Activated CD8-positive, alpha-beta T cell treated with anti-CD3 and anti-CD28 coated beads, Interleukin-2, amount 10 ng/mL, durations not matched to agents 7 days and 5 days (primary cell): ENCODE measurements around the gene SPATS2L. TPM values are rescaled to one million over a fixed set of nuclear protein-coding genes. Genes with fewer than 3 reads are reported as not detected.
"Not testable (repeated sequence)": the region's sequence is repeated elsewhere in the genome, so short reads cannot be mapped to it uniquely, and the experiment has no call there.

Source experiments
- ATAC-seq: fragments of 150-1000 bp; cut with Tn5 transposase; one replicate; pipeline ENCODE4 v1.10.0; 2021; ENCODE audit warnings: moderate library complexity
- CTCF ChIA-PET: fragments of 350-600 bp; sonication (Branson Sonifier 250); formaldehyde crosslinking; loops from one replicate; lab custom pipeline; 2021; ENCODE audit warnings: antibody characterized with exemption; lab: Charles Lee
- POLR2A ChIA-PET: fragments of 350-600 bp; sonication (Branson Sonifier 250); formaldehyde crosslinking; loops from one replicate; lab custom pipeline; 2021; ENCODE audit warnings: antibody characterized with exemption; lab: Charles Lee
- DNase-seq: peaks from one replicate; pipeline ENCODE4 v3.0.0-alpha.2; 2020
- H3K27ac Mint-ChIP-seq: one replicate; pipeline ENCODE4 v1.8.0; 2021; ENCODE audit warnings: mild to moderate bottlenecking, mixed read lengths
- H3K27me3 Mint-ChIP-seq: one replicate; pipeline ENCODE4 v1.8.0; 2021; ENCODE audit warnings: low read depth, mixed read lengths
- H3K36me3 Mint-ChIP-seq: one replicate; pipeline ENCODE4 v1.8.0; 2021; ENCODE audit warnings: low read depth, mixed read lengths
- H3K4me1 Mint-ChIP-seq: one replicate; pipeline ENCODE4 v1.8.0; 2021; ENCODE audit warnings: low read depth, mixed read lengths
- H3K4me3 Mint-ChIP-seq: one replicate; pipeline ENCODE4 v1.8.0; 2021; ENCODE audit warnings: mild to moderate bottlenecking, mixed read lengths
- H3K9me3 Mint-ChIP-seq: one replicate; pipeline ENCODE4 v1.8.0; 2022; ENCODE audit warnings: mixed read lengths; ENCODE audit not compliant: insufficient read depth
- total RNA-seq, 2 experiments: library from RNA; stranded (reverse); gene quantifications; one replicate each; pipeline ENCODE4 v1.2.3, GENCODE V29; 2021

SPATS2L gene
- total RNA-seq, 2 experiments from 2014 or later = 45.5 to 46.5 TPM

DNA sequence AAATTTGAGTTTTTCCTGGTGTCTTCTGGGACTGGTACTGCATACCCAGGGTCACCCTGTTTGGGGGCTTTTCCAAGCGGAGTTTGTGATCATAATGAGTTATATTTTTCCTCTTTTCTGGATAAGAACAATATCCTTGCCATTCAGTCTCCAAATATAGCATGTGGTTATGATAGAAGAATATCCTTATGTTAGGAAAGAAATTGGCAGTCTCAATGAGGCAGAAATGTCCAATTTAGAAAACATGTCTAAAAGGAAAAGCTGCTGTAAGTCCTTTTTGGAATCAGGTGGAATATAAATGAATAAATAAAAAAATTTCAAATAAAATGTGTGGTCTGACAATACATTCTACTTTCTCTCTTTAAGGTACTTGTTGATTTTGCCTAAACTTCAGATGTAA is 36.2 kb downstream of the SPATS2L start:
- no peak for ATAC-seq
- CTCF ChIA-PET = no interaction called here
- no peak for DNase-seq
- POLR2A ChIA-PET = no interaction called here
- H3K36me3 Mint-ChIP-seq = peaks cover 5% of the 10 kb centered on the region
- H3K4me3 Mint-ChIP-seq = no peak overlapping the region
- no peaks in the 10 kb centered on the region for H3K27me3 Mint-ChIP-seq
- no peak overlapping the region for H3K27ac Mint-ChIP-seq
- H3K4me1 Mint-ChIP-seq = peaks cover 12% of the 10 kb centered on the region
- no peaks in the 10 kb centered on the region for H3K9me3 Mint-ChIP-seq

DNA sequence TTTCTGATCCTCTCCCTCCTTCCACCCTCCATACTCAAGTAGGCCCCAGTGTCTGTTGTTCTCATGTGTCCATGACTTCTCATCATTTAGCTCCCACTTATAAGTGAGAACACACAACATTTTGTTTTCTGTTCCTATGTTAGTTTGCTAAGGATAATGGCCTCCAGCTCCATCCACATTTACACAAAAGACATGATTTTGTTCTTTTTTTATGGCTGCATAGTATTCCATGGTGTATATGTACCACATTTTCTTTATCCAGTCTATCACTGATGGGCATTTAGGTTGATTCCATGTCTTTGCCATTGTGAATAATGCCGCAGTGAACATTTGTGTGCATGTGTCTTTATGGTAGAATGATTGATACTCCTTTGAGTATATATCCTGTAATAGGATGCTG is 37.7 kb downstream of the SPATS2L start:
- H3K27me3 Mint-ChIP-seq, H3K36me3 Mint-ChIP-seq, H3K9me3 Mint-ChIP-seq, H3K4me3 Mint-ChIP-seq, H3K27ac Mint-ChIP-seq, POLR2A ChIA-PET, ATAC-seq, CTCF ChIA-PET, DNase-seq: not testable (repeated sequence)
- peaks cover 12% of the 10 kb centered on the region for H3K4me1 Mint-ChIP-seq

DNA sequence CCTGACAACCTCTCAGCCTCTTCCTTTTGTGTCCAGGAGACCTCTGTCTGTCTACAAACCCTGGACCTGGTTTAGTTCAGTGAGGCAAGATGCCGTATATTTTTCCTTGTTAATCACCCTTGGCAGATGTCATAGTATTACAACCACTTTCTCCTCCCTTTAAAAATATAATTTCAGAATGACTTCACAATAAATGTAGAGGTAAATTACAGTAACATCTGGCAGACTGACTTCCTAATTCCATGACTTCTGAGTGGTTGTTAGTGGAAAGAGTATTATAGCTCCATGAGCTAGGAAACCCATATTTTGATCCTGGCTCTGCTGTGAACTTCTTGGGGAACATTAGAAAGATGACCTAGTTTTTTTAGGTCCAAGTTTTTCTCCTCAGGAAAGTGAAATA is 39.5 kb downstream of the SPATS2L start:
- H3K36me3 Mint-ChIP-seq = peaks cover 5% of the 10 kb centered on the region
- no peak overlapping the region for H3K27ac Mint-ChIP-seq
- POLR2A ChIA-PET = no interaction called here
- CTCF ChIA-PET = no interaction called here
- peaks cover 7% of the 10 kb centered on the region for H3K4me1 Mint-ChIP-seq
- no peak overlapping the region for H3K4me3 Mint-ChIP-seq
- DNase-seq (no peak), ATAC-seq (no peak)
- no peaks in the 10 kb centered on the region for H3K27me3 Mint-ChIP-seq
- no peaks in the 10 kb centered on the region for H3K9me3 Mint-ChIP-seq

DNA sequence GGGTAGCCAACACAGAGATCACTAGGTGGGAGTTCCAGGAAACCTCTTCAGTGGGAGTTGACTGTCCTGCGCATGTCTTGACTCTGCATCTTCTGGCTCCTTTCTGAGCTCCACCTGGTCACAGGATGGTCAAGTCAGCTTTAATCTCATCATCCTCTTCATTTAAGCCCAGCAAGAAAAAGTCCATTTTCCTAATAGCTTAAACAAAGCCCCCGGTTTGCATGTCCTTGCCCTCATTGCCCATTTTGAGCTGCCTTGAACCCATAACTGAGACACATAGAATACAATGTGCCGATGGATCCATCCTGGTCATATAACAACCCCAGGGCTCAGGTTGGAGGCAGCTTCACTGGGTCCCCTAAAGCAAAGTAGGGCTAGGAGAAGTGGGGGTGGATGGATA is 40.8 kb downstream of the SPATS2L start:
- POLR2A ChIA-PET = no interaction called here
- CTCF ChIA-PET = no interaction called here
- Mint-ChIP-seq H3K27ac (no peak overlapping the region), H3K36me3 (peaks cover 3% of the 10 kb centered on the region), H3K9me3 (no peaks in the 10 kb centered on the region), H3K27me3 (no peaks in the 10 kb centered on the region), H3K4me3 (no peak overlapping the region), H3K4me1 (no peaks in the 10 kb centered on the region)
- DNase-seq (no peak), ATAC-seq (no peak)

DNA sequence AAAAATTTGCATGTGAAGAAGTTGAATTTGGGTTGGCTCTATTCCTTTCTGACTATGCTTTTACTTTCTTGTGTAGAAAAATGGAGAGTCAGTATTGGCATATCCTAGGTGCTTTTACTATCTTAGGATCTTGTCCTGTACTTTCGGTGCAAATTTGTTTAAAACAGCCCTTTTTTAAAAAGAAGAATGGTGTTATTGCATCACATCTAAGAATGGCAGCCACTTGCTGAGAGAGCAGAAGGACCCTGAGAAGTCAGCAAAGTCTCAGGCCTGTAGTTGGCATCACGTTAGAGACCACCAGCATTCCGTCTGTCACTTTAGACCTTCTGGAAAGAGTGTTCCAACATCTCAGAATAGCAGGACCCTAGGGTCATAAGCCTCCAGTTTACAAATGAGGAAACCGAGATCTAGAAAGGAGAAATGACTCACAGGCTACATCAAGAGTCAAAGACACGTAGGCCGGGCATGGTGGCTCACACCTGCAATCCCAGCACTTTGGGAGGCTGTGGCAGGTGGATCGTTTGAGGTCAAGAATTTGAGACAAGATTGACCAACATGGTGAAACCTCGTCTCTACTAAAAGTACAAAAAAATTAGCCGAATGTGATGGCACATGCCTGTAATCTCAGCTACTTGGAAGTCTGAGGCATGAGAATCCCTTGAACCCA is 42.5 kb downstream of the SPATS2L start:
- ATAC-seq (no peak), DNase-seq (no peak)
- Mint-ChIP-seq H3K9me3 (no peaks in the 10 kb centered on the region), H3K27ac (no peak overlapping the region), H3K27me3 (no peaks in the 10 kb centered on the region), H3K4me3 (no peak overlapping the region), H3K36me3 (peaks cover 3% of the 10 kb centered on the region), H3K4me1 (no peaks in the 10 kb centered on the region)
- CTCF ChIA-PET = no interaction called here
- POLR2A ChIA-PET = no interaction called here

DNA sequence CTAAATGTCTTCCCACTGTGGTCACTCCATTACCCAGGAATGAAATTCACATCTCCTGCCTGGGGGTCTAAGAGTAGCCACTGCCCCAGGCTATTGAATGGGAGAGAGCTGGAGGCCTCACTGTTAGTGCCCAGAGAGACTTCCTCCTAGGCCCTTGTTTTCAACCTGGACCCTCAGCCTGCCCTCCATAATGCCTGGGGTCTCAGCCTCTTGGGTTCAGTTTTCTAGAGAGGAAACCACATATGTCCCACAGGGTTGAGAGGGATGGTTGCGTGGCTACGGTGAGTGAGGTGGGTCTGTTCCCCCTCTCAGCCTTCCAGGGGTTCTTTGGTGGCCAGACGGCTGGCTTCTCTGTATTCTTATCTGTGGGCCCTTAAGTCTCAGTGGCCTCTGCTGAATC is 43.4 kb downstream of the SPATS2L start:
- ATAC-seq (no peak), DNase-seq (no peak)
- Mint-ChIP-seq H3K4me1 (no peaks in the 10 kb centered on the region), H3K27ac (no peak overlapping the region), H3K4me3 (no peak overlapping the region), H3K27me3 (no peaks in the 10 kb centered on the region), H3K9me3 (no peaks in the 10 kb centered on the region), H3K36me3 (peaks cover 2% of the 10 kb centered on the region)
- CTCF ChIA-PET = no interaction called here
- POLR2A ChIA-PET = no interaction called here

DNA sequence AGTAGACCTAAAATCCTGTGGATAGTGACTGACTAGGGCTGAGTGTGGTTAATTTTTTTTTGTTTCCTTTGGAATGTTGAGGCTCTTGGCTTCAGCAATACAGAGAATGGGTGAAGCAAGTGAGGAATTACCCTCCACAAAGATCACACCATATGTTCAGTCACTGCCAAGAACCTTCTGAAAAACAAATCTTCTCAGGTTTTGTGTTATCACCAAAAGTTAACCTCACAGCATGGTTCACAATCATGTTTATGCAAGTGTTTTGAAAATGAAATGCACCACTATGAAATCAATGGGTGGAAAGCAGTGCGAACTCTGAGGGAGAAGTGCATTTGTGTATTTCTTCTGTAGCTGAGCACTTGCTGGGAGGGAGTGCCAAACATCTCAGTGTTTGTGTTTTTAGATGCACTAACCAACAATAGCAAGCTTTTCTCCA is 44.4 kb downstream of the SPATS2L start:
- Mint-ChIP-seq H3K9me3 (no peaks in the 10 kb centered on the region), H3K4me1 (no peaks in the 10 kb centered on the region), H3K4me3 (no peak overlapping the region), H3K36me3 (no peaks in the 10 kb centered on the region), H3K27me3 (no peaks in the 10 kb centered on the region), H3K27ac (no peak overlapping the region)
- ATAC-seq = no peak
- ChIA-PET POLR2A (interaction anchor here (0.7 kb wide), 1 partner anchor 117 kb away, joined by 3 read pairs; no protein-coding TSS in a partner anchor), CTCF (no interaction called here)
- DNase-seq = no peak

DNA sequence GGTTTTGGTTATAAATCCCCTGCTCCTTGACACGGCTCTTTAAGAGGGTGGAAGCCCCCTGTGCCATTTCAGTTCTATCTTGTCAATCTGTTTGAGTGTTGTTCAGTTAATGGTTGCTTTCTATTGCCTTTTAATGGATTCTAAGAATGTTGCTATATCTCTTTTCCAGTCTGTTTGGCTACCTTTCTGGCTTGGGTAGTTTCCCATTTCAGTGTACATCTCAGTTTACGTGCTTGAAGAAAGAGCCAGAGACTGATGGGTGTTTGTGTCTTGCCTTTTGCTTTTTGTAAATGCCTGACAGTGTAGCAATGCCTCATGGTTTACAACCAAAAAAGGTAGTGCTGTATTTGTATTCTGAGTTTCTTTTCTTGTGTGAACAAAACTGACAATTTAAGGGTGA is 45.3 kb downstream of the SPATS2L start:
- Mint-ChIP-seq H3K4me1 (no peaks in the 10 kb centered on the region), H3K27me3 (no peaks in the 10 kb centered on the region), H3K27ac (no peak overlapping the region), H3K4me3 (no peak overlapping the region), H3K36me3 (no peaks in the 10 kb centered on the region), H3K9me3 (no peaks in the 10 kb centered on the region)
- ChIA-PET POLR2A (no interaction called here), CTCF (no interaction called here)
- ATAC-seq = no peak
- DNase-seq = no peak

DNA sequence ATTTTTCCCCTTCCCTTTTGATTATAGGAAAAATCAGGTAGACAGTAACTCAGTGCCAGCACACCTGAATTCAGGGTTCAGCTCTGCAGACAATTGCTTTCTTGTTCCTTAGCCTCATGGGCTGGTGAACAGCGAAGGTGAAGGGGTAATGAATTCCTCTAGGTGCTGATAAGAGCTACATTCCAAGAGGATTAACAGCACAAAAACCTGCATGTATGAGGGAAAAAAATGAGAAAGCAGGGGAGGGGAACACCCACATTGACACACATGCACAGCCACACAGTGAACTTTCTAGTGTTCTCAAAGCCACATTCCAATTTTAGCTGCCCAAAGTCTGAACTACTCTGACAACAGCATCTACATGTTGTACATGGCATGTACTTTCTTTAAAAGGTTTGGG is 46.1 kb downstream of the SPATS2L start:
- Mint-ChIP-seq H3K36me3 (no peaks in the 10 kb centered on the region), H3K4me3 (no peak overlapping the region), H3K4me1 (no peaks in the 10 kb centered on the region), H3K27me3 (no peaks in the 10 kb centered on the region), H3K27ac (no peak overlapping the region), H3K9me3 (no peaks in the 10 kb centered on the region)
- no peak for ATAC-seq
- POLR2A ChIA-PET = no interaction called here
- CTCF ChIA-PET = no interaction called here
- no peak for DNase-seq

DNA sequence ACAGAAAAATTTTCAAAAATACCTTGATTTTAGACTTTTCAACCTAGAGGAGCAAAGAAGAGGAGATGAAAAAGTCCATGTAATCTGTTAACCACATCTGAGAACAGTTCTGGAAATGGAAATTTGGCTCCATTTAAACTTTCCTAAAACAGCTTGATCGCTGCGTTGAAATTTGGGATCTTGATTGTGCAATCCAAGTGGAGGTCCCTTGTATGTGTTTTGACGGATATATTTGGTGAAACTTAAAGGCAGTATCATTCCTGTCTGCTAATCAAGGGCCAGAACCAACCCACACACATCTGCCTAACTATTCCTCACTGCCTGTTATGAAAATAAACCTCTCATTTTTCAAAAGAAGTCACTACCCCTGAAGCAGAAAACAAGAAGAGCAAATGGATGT is 46.6 kb downstream of the SPATS2L start:
- ChIA-PET POLR2A (no interaction called here), CTCF (no interaction called here)
- Mint-ChIP-seq H3K4me1 (no peaks in the 10 kb centered on the region), H3K9me3 (no peaks in the 10 kb centered on the region), H3K27me3 (no peaks in the 10 kb centered on the region), H3K4me3 (no peak overlapping the region), H3K36me3 (no peaks in the 10 kb centered on the region), H3K27ac (no peak overlapping the region)
- ATAC-seq = no peak
- no peak for DNase-seq

DNA sequence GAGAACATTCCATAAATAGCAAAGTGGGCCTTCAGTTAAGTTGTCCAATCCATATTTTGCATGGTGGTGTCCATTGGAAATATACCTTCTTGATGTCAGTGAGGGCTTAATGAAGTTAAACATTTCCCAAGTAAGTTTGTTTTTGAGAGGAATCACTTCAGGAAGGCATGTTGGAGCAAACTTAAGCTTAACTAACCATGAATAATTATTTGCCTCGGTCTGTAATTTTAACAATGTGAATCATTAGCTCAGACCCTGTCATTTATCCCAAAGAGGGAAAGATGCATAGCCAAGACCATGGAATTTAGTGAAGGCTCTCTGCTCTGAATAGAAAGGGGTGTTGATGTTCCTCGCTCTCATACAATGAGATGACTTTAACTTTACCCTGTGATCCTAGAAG is 47.4 kb downstream of the SPATS2L start:
- no peak for ATAC-seq
- Mint-ChIP-seq H3K27ac (no peak overlapping the region), H3K27me3 (no peaks in the 10 kb centered on the region), H3K4me3 (no peak overlapping the region), H3K36me3 (no peaks in the 10 kb centered on the region), H3K4me1 (no peaks in the 10 kb centered on the region), H3K9me3 (no peaks in the 10 kb centered on the region)
- DNase-seq = no peak
- POLR2A ChIA-PET = interaction anchor here (0.7 to 1.2 kb wide), 2 partner anchors 52 to 80 kb away, joined by 3 to 5 read pairs; no protein-coding TSS in a partner anchor
- CTCF ChIA-PET = interaction anchor here (1.5 kb wide), 1 partner anchor 18 kb away, joined by 4 read pairs; no protein-coding TSS in a partner anchor

DNA sequence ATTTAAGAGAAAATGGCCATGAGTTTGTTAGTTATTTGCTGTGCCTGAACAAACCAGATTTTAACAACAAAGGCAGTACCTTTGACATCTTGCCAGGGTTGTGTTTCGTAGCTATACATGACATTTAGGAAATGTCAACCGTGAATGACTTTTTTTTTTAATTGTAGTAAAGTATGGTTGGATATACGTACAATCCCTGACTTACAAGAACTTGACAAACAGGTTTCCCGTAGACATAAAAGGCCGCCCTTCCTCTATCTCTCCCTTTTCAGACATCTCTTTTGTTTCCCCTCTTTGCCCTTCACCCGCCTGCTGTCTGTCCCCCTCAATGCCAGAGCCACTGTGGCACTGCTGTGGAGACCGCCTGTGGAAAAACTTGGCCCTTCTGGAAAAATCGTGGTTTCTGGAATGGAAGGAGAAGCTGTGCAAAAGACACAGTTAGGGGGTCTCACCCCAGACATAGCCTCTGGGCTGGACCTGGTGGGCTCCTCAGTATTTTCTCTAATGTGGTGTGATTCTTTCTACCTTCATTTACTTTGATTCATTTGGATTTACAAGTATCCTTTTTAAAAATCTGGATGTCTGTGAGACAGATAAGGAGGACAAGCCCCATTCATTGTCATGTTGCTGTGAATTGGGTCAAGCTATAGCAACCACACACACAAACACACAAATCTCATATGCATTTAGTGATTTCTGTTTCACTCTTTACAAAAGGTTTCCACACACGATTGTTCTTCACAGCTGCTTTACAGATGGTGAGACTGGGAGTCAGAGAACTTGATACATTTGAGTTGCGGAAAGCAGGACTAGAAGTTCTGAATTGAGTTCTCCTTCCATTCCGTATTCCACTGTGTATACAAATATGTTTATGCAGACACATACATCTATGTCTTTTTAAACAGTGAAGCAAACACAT is 48.6 kb downstream of the SPATS2L start:
- Mint-ChIP-seq H3K4me3 (no peak overlapping the region), H3K9me3 (no peaks in the 10 kb centered on the region), H3K27me3 (no peaks in the 10 kb centered on the region), H3K4me1 (no peaks in the 10 kb centered on the region), H3K36me3 (no peaks in the 10 kb centered on the region), H3K27ac (no peak overlapping the region)
- ChIA-PET CTCF (interaction anchor here (0.8 to 1.5 kb wide), 2 partner anchors 8 to 17 kb away, joined by 3 to 4 read pairs; no protein-coding TSS in a partner anchor), POLR2A (interaction anchor here (1.2 kb wide), 1 partner anchor 51 kb away, joined by 5 read pairs; no protein-coding TSS in a partner anchor)
- no peak for ATAC-seq
- DNase-seq = no peak
